ENCODE data around the gene SKA3.
"Not testable (repeated sequence)": the region's sequence is repeated elsewhere in the genome, so short reads cannot be mapped to it uniquely, and the experiment has no call there.

Gene SKA3

DNA sequence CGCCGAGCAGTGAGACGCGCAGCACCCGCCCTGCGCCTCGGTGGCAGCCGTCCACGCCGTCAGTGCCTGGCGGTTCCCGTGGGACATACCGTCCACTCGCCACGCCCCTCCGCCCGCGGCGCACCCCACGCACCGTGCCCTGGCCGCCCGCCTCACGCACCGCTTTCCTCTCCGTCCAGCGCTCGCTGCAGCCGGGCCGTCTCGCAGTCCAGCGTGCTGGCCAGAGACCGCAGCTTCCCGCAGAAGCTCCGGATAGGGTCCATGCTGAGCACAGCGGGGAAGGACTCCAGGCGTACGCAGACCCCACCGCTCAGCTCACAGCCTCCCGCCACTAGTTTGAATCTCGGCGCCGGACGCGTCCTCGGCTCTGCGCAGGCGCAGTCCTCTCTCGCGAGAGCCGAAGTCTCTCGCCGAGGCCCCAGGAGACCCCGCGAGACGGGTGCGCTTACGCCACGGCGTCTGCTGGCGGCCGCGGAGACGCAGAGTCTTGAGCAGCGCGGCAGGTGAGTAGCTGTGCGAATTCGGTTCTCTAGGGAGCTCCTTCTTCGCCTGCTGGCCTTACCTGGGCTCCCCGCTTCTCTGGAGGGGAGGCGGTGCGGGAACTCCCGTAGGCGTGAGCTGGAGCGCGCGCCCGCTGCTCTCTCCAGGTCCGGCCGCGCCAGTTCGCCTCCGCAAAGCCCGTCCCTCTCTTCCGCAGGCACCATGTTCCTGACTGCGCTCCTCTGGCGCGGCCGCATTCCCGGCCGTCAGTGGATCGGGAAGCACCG is at the start of gene SKA3, which contains the start of gene MRPL57:
SKA3 (minus strand) TSS at position 338 of the 767 bp plus-strand sequence; CDS start at position 263, 75 bp downstream.
MRPL57 (plus strand) TSS at position 444 of the 767 bp plus-strand sequence; CDS start at position 703, 259 bp downstream.
- DNase-seq: peak; percentile 91

DNA sequence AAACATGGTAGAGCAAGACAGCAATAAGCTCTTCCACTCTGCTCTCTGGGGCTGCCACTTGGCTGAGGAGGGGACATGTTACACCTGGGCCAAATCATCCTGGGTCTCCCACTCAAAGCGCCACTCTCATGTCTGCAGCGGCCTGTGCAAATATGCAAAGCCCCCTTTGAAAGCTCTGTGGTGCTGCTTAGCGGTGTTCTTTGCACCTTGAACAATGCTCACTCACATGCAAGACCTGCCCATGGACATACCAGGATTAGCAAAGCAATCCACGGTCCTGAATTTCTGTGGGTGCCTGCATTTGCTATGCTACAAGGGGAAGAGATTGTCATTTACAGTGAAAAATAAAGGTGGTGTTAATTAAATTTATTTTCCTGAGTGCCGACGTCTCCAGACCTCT is 48.7 kb upstream of the SKA3 start:
- no peak for DNase-seq

DNA sequence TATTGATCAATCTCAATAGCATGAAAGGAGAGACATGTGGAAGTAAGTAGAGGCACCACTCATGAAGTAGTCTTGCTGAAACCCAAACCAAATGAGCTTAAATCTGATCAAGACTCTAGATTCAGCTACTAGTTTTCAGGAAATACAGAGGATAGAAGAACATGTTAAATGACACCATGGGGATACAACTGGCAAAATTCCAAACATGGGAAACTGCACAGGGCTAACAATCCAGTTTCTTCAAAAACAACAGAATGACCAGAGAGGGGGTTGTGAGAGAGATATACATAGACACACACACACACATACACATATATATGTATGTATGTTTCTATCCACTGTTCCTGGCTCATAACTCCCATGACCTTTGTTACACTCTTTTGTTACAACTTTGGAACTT is 44.9 kb upstream of the SKA3 start:
- DNase-seq: no peak

DNA sequence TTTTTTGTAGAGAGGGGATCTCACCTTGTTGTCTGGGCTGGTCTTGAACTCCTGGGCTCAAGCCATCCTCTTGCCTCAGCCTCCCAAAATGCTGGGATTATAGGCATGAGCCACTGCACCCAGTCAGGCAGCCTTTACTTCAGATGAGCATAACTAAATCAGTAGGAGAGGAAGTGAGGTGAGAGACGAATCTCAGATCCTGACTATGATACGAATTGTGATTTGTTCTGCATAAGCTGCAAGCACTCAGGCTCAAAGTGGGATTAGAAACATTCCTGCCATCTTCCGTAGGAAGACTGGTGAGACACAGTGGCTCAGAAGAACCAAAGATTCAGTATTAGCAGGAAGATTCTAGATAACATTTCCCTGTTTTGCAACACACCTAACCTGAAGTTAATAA is 43.4 kb upstream of the SKA3 start:
- not testable (repeated sequence) for DNase-seq

DNA sequence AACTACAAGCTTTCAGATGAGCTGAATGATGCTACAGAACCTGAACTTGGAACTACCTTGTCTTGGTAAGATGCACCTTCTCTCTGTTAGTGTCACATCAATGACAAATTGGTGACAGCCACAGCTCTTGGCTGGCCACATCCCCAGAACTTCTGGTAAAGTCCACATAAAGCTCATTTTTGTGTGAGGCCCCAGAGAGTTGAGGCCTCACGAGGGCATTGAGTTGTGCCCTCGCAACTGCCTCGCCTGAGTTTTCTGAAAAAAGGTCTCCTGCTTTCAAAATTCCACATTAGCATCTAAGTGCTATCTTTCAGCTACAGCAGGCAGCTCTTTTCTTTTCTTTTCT is 42.7 kb upstream of the SKA3 start:
- no peak for DNase-seq

DNA sequence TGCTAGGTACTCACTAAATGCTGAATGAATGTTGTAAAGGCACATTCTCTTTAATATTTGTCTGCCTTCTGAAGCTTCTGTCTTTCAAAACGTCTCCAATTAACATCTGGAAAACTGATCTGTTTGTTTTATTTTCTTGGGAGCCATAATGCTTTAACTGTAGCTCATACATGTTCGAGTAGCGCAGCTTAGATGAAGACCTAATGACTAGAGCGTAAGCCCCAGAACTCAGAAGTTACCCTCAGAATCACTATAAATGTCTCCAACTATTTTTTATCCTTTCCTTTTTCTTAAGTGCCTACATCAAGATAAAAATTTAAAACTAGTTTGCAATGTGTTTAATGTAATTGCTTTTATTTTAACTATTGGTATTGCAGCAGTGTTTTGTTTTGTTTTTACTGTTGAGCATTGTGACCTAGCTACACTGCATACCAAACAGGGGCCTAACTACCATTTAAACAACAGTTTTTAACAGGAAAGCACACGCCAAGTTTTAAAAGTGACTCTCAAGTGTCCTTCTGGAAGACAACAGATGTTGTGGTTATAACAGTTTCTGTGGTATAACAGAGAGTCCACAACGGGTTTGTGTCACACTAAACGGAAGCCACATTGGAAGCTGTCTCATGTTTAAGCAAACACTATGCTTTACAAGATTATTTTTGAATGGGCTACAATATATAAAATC is 42.1 kb upstream of the SKA3 start:
- peak; percentile 14 for DNase-seq

DNA sequence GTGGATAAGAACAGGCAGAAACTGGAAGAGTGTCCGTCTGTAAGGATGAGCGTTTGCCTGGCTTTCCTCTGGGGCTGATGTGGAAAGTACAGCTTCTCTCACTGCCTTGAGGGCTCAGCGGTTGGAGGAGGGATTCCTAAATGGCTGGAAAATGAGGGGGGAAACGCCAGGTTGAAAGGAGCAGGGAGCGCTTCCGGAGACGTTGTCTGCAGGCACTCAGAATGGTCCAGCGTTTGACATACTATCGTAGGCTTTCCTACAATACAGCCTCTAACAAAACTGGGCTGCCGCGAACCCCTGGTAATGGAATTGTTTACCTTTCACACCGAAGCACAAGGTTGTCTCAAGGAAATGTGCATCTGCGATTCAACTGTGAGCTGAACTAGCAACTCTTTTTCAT is 40.0 kb upstream of the SKA3 start:
- DNase-seq: no peak

DNA sequence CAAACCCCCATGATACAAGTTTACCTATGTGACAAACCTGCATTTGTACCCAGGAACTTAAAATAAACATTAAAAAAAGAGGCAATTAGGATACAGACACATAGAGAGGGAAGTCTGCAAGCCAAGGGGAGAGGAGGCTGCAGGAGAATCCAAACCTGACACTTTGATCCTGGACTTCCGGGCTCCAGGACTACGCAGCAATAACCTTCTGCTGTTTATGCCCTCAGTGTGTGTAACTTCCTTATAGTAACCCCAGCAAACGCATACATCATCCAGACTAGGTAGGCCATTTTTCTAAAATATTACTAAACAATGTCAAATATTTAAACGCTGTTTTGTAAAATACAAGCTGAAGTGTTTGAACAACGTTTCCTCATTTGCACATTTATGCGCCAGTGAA is 39.1 kb upstream of the SKA3 start:
- not testable (repeated sequence) for DNase-seq

DNA sequence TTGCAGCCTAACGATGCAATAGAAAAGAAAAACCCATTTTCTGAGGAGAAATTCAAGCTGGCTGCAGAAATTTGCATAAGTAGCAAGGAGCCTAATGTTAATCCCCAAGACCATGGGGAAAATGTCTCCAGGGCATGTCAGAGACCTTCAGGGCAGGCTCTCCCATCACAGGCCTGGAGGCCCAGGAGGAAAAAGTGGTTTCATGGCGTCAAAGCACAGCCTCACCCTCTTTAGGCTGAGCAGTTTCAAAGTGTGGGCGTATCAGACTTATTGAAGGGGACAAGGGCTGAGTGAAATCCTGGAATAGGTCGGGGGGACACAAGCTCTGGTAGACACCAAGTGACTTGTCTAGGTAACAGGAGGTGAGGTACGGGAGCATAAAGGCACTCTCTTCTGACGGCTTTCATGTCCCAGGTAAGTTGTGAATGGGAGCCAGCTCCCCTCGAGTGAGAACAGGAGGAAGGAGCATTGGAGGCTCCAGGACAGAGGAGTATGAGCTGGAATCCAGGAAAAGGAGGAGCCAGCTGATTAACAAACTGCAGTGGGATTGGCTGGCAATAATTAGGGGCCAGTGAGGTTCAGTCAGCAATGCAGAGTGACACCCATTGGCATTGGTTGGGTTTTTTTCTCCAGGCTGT is 35.9 kb upstream of the SKA3 start:
- DNase-seq: no peak

DNA sequence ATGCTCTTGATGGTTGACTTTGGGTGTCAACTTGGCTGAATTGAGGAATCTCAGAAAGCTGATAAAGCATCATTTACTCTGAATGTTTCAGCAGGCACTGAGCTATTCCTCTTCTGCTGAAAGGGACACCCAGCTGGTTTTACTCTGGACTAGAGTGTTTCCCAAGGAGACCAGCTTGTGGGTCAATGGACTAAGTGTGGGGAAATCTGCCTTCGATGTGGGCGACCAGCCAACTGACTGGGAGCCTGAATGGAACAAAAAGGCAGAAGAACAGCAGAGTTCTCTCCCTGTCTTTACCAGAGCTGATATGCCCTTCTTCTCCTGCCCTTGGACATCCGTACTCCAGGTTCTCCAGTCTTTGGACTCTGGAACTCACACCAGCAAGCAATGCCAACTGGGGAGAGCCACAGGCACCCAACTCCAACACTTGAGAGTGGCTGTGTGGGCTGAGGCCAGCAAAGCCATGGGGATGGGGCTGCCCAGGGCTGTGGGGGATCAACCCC is 32.4 kb upstream of the SKA3 start:
- DNase-seq: no peak

DNA sequence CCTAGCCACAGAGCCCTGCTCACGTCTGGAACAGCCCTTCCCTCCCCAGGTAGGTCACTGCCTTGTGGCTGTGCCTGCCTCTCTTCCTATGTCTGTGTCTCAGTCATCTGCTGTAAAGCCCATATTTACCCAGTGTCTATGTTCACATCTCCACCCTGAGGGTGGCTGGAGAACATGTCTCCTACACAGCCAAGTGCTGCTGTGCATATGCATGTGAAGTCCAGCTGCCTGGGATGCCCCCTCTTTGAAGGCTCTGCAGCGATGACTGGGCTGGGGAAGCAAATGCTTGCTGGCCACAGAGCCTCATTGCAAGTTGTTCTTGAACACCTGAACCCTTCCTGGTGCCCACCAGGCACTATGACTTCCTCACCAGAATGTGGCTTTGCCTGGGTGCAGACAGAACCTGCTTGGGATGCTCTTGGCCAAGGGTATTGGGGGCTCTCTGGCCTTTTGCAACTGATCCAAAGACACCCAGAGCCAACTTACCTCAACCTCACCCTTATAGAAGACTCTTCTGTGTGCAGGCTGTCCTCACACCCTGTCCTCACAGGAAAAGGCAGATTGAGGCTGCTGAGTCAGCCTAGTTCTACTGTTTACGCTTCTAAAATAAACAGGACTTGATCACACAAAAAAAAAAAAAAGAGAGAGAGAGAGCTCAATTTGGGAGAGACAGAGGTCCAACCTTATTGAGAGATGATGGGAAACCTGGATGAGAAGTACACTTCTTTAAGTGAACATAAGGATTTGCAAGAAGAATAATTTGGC is 26.6 kb upstream of the SKA3 start:
- peak; percentile 11 for DNase-seq

DNA sequence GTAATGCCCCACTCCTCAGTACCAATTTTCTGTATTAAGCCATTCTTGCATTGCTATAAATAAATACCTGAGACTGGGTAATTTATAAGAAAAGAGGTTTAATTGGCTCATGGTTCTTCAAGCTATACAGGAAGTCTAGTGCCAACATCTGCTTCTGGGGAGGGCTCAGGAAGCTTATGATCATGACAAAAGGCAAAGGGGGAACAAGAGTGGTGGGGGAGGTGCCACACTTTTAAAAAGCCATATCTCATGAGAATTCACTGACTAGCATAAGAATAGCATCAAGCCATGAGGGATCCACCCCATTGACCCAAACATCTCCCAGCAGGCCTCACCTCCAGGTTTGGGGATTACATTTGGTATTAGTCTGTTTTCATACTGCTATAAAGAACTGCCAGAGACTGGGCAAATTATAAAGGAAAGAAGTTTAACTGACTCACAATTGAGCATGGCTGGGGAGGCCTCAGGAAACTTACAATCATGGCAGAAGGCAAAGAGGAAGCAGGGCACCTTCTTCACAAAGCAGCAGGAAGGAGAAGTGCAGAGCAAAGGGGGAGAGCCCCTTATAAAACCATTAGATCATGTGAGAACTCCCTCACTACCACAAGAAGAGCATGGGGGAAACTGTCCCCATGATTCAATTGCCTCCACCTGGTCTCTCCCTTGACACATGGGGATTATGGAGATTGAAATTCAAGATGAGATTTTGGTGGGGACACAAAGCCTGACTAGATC is 25.3 kb upstream of the SKA3 start:
- DNase-seq: not testable (repeated sequence)

DNA sequence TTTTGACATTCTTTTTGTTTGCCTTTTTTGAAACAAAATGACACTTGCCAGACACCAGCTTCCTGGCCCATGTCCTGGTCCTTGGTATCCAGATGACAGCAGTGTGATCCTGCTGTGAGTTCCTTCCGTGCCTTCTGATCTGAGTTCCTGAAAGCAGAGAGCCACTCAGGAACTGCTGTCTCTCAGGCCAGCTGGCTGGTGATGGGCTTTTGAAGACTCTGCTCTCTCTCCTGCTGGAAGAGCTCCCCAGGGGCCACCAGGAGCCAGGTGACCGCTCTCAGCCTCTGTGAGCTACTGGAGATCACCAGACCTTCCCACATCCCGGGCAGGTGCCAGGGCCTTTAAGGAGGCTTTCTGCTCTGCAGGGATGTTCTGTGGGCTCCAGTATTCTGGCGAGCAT is 22.0 kb upstream of the SKA3 start:
- DNase-seq: not testable (repeated sequence)

DNA sequence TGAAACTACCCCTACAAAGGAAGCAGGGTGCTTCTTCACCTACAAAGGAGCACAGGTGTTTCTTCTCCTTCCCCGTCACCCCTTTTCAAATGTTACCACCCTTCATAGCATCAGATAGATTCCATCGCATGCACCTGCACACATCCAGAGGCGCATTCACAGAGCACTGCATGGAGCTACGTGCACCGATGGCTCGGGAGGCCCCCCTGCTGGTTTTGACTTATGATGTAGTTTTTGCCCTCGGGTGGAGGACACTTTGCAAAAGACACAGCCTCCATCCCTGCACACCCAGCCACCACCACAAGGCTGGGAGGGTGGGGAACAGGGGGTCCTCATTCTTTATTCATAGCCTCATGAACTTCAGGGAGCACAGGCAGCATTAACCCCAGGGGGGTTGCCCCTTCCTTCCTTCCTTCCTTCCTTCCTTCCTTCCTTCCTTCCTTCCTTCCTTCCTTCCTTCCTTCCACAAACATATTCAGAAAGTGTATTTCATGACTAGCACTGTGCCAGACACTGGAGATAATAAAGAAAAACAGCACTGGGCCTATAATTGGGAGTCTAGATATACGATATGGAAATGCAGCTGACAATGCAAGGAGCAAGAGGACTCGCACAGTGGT is 21.4 kb upstream of the SKA3 start:
- not testable (repeated sequence) for DNase-seq

DNA sequence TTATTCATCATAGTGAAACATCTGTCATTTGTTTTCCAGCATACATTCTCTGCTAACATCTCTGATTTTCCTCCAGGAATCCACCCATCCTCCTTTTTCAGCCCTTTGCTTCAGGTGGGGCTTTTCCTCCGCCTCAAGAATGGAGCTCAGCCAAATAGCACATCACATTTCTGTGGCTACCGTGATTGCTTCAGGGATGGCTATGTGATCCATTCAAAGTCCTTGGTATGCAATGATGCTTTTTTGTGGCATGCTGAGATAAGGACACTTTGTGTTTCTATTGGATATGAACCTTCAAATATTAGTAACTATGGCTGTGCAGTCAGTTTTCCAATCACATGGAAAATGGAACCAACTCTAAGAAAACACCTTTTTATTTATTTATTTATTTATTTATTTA is 18.4 kb upstream of the SKA3 start:
- DNase-seq: not testable (repeated sequence)

DNA sequence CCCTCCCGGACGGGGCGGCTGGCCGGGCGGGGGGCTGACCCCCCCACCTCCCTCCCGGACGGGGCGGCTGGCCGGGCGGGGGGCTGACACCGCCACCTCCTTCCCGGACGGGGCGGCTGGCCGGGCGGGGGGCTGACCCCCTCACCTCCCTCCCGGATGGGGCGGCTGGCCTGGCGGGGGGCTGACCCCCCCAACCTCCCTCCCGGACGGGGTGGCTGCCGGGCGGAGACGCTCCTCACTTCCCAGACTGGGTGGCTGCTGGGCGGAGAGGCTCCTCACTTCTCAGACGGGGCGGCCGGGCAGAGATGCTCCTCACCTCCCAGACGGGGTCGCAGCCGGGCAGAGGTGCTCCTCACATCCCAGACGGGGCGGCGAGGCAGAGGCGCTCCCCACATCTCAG is 10.1 kb upstream of the SKA3 start:
- not testable (repeated sequence) for DNase-seq

DNA sequence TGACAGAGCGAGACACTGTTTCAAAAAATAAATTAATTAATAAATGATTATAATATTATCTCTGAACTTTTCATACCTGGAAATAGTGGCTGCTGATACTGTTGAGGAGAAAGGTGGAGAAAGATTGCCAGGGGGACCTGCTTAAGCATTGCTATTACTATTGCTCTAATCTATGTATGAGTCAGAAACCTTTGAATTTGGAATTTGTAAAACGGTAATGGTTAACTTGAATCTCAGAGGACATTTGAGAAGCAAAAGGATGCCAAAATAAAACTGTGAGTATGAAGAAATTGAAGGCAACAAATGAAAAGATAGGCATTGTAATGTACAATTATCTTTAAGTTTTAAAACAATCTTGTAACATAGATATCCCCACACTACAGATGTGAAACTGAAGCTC is 5.3 kb upstream of the SKA3 start:
- no peak for DNase-seq

DNA sequence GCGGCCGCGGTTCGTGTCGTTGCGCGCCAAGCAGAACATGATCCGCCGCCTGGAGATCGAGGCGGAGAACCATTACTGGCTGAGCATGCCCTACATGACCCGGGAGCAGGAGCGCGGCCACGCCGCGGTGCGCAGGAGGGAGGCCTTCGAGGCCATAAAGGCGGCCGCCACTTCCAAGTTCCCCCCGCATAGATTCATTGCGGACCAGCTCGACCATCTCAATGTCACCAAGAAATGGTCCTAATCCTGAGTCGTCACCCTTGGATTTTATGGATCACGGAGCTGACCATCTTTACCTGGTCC is 581 bp upstream of the SKA3 start:
- peak; percentile 42 for DNase-seq

DNA sequence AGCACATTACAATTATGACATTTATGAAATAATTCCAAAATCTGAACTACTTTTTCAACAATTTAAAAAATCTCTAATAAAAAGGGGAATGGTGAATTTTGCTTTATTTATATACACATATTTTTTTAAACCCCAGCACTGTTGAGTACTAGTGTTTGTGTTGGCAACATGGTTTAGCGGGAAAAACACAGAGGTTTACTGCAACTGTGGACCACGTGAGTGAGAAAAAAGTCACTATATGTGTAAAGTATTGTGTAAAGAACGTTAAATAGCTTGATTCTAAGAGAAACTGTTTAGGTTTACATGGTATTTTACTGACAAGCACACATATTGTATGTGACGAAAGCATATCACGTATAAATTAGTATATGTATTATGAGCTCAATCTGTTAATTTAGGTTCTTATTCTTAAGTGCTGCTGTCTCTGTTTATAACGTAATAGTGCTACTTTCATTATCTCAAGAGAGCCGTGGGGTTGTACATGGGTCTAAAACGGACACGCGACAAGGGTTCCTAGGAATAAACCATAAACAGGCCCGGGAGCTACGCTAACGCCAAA is 617 bp downstream of the SKA3 start:
- DNase-seq: no peak

DNA sequence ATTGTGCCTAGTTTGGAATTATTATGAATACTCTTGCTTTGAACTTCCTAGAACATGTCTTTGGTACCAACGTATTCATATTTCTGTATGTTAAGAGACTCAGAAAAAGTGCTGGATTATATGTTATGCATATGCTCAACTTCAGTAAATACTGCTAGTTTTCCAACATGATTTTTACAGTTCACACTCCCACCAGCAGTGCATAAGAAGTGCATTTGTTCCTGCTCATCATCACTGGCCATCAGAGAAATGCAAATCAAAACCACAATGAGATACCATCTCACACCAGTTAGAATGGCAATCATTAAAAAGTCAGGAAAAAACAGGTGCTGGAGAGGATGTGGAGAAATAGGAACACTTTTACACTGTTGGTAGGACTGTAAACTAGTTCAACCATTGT is 2.6 kb downstream of the SKA3 start:
- not testable (repeated sequence) for DNase-seq

DNA sequence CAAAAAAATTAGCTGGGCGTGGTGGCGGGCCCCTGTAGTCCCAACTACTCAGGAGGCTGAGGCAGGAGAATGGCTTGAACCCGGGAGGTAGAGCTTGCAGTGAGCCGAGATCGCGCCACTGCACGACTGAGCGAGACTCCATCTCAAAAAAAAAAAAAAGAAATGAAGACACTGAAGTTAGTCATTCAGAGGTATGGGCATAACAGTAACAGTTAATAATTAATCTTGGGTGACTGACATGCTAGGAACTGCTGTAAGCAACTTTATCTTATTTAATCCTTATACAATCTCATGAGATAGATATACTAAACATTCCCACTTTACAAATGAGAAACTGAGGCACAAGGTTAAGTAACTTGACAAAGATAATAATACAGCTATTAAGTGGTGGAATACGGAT is 4.9 kb downstream of the SKA3 start:
- DNase-seq: no peak

DNA sequence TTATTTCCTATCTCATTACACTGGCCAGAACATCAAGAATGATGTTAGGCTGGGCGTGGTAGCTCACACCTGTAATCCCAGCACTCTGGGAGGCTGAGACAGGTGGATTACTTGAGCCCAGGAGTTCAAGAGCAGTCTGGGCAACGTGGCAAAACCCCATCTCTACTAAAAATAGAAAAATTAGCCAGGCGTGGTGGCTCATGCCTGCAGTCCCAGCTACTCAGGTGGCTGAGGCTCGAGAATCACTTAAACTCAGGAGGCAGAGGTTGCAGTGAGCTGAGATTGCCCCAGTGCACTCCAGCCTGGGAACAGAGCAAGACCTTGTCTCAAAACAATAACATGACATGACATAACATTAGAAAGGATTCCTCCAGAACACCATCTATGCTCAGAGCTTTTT is 10.7 kb downstream of the SKA3 start:
- not testable (repeated sequence) for DNase-seq

Measured in NK-92 treated with Interleukin-12 subunit alpha and Interleukin-12 subunit beta, amount 100 ng/mL, for 24 hours (cell line).